ENCODE measurements around the gene ITSN1. TPM values are rescaled to one million over a fixed set of nuclear protein-coding genes. Genes with fewer than 3 reads are reported as not detected.

The ITSN1 gene
- total RNA-seq, 4 donors from 2014 or later: 31.1 to 42.5 (median 35.9) TPM

DNA sequence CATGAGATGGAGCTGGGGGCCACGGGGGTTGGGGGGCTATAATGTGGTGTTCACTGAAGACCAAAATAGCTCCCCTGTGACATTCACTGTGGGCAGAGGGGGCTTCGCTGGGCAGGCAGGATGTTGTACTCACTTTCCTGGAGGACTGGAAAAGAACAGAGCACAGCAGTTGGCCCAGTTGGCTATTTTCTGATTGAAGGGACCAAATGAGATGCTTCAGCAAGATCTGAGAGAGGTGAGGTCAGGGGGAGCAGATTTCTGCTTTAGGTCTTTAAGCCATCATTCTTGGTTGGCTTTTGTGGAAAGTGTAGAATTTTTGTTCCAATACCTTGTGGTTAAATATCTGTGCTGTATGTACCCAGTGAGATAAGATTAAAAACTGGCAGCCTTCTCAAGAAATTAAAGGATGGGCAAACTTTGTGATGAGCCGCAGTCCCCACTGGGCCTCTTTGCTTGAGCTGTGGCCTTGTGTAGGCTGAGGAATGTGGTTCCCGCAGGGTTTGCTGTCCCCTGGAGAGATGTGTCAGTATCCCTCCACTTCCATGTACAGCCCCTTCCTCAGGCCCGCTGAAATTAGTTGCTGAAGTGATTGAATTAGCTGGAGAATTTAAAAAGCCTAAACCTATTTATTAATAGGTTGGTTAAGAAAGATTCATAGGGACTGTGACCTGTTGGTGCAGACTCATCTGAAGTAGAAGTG lies 192.7 kb downstream of the ITSN1 start:
- H3K27ac ChIP-seq (replicated peaks in 1 of 4): no peak overlapping the region
- H3K4me3 ChIP-seq: no peak overlapping the region
- H3K4me1 ChIP-seq: no peaks in the 10 kb centered on the region
- H3K9me3 ChIP-seq: no peaks in the 10 kb centered on the region
- 90% methylated on average over 5 of the region's 5 CpGs for WGBS
- TF ChIP-seq POLR2AphosphoS5 (IDR thresholded peaks at IDR 0.05): no peak
- H3K27me3 ChIP-seq: no peaks in the 10 kb centered on the region
- DNase-seq (ENCODE audit: extremely low spot score): no peak
- H3K36me3 ChIP-seq: peaks cover 17 to 83% (median 42%) of the 10 kb centered on the region in 4 donors
- intact Hi-C loops (cut with DNase I): no loop called here

DNA sequence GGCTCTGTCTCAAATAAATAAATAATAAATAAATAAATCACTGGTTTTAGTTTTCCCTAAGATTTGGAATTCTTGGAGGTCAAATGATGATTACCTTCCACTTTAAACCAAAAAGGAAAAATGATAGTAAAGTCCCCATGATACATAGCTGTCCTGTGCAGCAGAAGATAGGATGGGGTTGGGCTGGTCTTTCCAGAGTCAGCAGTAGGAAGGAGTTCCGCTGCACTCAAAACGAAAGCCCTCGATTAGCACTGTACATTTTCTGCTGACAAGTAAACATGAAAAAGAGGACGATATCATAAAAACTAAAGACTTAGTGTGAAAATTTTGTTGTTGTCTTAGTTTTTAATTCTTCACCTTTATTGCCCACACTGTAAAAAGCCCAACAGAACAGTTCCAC lies 193.6 kb downstream of the ITSN1 start:
- no peak overlapping the region for H3K4me3 ChIP-seq
- H3K4me1 ChIP-seq: no peaks in the 10 kb centered on the region
- intact Hi-C loops (cut with DNase I): no loop called here
- peaks cover 17 to 74% (median 41%) of the 10 kb centered on the region in 4 donors for H3K36me3 ChIP-seq
- no peaks in the 10 kb centered on the region for H3K27me3 ChIP-seq
- TF ChIP-seq, protein P1, sequence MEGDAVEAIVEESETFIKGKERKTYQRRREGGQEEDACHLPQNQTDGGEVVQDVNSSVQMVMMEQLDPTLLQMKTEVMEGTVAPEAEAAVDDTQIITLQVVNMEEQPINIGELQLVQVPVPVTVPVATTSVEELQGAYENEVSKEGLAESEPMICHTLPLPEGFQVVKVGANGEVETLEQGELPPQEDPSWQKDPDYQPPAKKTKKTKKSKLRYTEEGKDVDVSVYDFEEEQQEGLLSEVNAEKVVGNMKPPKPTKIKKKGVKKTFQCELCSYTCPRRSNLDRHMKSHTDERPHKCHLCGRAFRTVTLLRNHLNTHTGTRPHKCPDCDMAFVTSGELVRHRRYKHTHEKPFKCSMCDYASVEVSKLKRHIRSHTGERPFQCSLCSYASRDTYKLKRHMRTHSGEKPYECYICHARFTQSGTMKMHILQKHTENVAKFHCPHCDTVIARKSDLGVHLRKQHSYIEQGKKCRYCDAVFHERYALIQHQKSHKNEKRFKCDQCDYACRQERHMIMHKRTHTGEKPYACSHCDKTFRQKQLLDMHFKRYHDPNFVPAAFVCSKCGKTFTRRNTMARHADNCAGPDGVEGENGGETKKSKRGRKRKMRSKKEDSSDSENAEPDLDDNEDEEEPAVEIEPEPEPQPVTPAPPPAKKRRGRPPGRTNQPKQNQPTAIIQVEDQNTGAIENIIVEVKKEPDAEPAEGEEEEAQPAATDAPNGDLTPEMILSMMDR (IDR thresholded peaks at IDR 0.05): no peak
- no peak for TF ChIP-seq POLR2AphosphoS5 (IDR thresholded peaks at IDR 0.05)
- no peak for TF ChIP-seq EP300 (IDR thresholded peaks at IDR 0.05)
- no peak for TF ChIP-seq POLR2A (IDR thresholded peaks at IDR 0.05; ENCODE audit: low read depth)
- DNase-seq (ENCODE audit: extremely low spot score): no peak
- WGBS: 96% methylated on average over 4 of the region's 4 CpGs
- H3K9me3 ChIP-seq: no peaks in the 10 kb centered on the region
- H3K27ac ChIP-seq (replicated peaks in 1 of 4): no peak overlapping the region

DNA sequence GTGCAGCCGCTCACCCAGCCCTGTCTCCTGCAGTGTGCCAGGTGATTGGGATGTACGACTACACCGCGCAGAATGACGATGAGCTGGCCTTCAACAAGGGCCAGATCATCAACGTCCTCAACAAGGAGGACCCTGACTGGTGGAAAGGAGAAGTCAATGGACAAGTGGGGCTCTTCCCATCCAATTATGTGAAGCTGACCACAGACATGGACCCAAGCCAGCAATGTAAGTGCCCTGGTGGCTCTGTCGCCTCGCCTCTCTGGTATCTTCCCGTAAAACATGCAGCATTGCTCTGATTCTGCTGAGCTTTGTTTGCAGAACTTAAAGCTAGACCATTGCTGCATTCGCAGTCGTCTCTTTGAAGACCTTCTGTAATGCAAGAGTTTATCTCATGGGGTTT lies 194.1 kb downstream of the ITSN1 start:
- H3K4me1 ChIP-seq: no peaks in the 10 kb centered on the region
- TF ChIP-seq POLR2AphosphoS5 (IDR thresholded peaks at IDR 0.05): no peak
- TF ChIP-seq POLR2A (IDR thresholded peaks at IDR 0.05; ENCODE audit: low read depth): no peak
- TF ChIP-seq, protein P1 (IDR thresholded peaks at IDR 0.05): no peak
- TF ChIP-seq EP300 (IDR thresholded peaks at IDR 0.05): no peak
- no peak overlapping the region for H3K4me3 ChIP-seq
- H3K27me3 ChIP-seq: no peaks in the 10 kb centered on the region
- H3K27ac ChIP-seq (replicated peaks in 1 of 4): no peak overlapping the region
- WGBS: 90% methylated on average over 11 of the region's 11 CpGs
- DNase-seq (ENCODE audit: extremely low spot score): no peak
- intact Hi-C loops (cut with DNase I): no loop called here
- peaks cover 17 to 69% (median 37%) of the 10 kb centered on the region in 4 donors for H3K36me3 ChIP-seq
- H3K9me3 ChIP-seq: no peaks in the 10 kb centered on the region

DNA sequence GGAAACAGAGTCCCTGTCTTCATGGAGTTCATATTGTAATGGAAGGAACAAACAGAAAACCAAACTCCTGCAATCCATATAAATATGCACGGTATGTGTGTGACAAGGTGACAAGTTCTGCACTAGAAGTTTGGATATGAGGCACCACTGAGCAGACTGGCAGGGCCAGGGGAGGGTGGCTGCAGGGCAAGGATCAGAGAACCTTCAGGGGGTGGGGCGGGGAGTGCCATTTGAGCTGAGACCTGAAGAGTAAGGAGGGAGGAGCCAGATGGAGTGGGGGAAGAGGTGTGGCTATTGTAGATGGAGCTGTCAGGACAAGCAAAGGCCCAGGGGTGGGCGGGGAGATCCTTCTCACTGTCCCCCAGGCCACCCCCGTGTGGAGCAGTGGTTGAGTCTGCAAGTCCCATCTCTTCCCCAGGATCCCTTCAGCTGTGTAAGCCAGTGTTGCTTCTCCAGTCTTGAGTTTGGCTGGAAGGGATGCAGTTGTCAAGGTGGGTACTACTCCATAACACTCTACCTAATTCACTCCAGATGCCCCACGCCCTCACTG lies 196.9 kb downstream of the ITSN1 start:
- no peaks in the 10 kb centered on the region for H3K27me3 ChIP-seq
- 97% methylated on average over 5 of the region's 5 CpGs for WGBS
- H3K4me1 ChIP-seq: peaks cover 4 to 16% (median 8%) of the 10 kb centered on the region in 4 donors
- no peak for DNase-seq (ENCODE audit: extremely low spot score)
- intact Hi-C loops (cut with DNase I): no loop called here
- no peak overlapping the region for H3K27ac ChIP-seq (replicated peaks in 1 of 4)
- H3K4me3 ChIP-seq: no peak overlapping the region
- no peaks in the 10 kb centered on the region for H3K9me3 ChIP-seq
- TF ChIP-seq POLR2A (IDR thresholded peaks at IDR 0.05; ENCODE audit: low read depth) (no peak), EP300 (IDR thresholded peaks at IDR 0.05) (no peak), POLR2AphosphoS5 (IDR thresholded peaks at IDR 0.05) (no peak)
- TF ChIP-seq, protein P1 (IDR thresholded peaks at IDR 0.05): no peak
- H3K36me3 ChIP-seq: peaks cover 17 to 56% (median 28%) of the 10 kb centered on the region in 4 donors

DNA sequence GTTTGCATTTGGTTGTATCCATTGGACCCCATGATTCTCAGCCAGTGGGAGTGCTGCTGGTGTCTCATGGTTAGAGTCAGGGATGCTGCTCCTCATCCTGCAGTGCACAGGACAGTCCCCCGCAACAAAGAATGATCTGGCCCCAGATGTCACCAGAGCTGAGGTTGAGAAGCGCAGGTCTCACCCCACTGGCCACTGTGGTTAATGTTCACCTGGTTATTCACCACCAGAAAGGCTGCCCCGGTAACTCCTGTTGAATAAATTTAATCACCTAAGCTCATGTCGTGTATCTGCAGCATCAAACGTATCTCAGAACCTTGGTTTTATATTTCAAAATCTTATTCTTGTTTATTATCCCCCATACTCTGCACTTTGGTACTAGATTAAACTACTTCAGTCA lies 197.5 kb downstream of the ITSN1 start:
- no peak for DNase-seq (ENCODE audit: extremely low spot score)
- Histone ChIP-seq H3K27ac (replicated peaks in 1 of 4) (no peak overlapping the region), H3K4me3 (no peak overlapping the region), H3K36me3 (peaks cover 17 to 51% (median 25%) of the 10 kb centered on the region in 4 donors), H3K27me3 (no peaks in the 10 kb centered on the region), H3K9me3 (no peaks in the 10 kb centered on the region), H3K4me1 (peaks cover 8 to 21% (median 13%) of the 10 kb centered on the region in 4 donors)
- 96% methylated on average over 5 of the region's 5 CpGs for WGBS
- TF ChIP-seq, protein P1 (IDR thresholded peaks at IDR 0.05): no peak
- intact Hi-C loops (cut with DNase I): no loop called here

Data from esophagus muscularis mucosa (tissue), 4 donors.